NB4 (cell line): ENCODE measurements around the gene PARD3.

Source experiments
- CTCF ChIP-seq: IDR thresholded peaks from one replicate; pipeline ENCODE4 v1.5.1; 2012; ENCODE audit warnings: low read depth, low read length
- POLR2A ChIP-seq: IDR thresholded peaks from 2 replicates; pipeline ENCODE4 v1.6.1; 2011; ENCODE audit warnings: mild to moderate bottlenecking; ENCODE audit not compliant: insufficient read length; ENCODE audit errors: extremely low read depth

GRCh38 chr10:34698248-34698831 is 116.8 kb downstream of the PARD3 start:
- no peak for TF ChIP-seq CTCF
- TF ChIP-seq POLR2A, result no peak
